HG02798 (cell line): ENCODE data around the gene TEX35.
"Not testable (repeated sequence)": the region's sequence is repeated elsewhere in the genome, so short reads cannot be mapped to it uniquely, and the experiment has no call there.

Experiments used
- ATAC-seq: cut with Tn5 transposase; IDR thresholded peaks from one replicate; pipeline ENCODE4 v1.9.1; 2021; ENCODE audit warnings: mild to moderate bottlenecking; ENCODE audit not compliant: unreplicated experiment, poor library complexity

The TEX35 gene

DNA sequence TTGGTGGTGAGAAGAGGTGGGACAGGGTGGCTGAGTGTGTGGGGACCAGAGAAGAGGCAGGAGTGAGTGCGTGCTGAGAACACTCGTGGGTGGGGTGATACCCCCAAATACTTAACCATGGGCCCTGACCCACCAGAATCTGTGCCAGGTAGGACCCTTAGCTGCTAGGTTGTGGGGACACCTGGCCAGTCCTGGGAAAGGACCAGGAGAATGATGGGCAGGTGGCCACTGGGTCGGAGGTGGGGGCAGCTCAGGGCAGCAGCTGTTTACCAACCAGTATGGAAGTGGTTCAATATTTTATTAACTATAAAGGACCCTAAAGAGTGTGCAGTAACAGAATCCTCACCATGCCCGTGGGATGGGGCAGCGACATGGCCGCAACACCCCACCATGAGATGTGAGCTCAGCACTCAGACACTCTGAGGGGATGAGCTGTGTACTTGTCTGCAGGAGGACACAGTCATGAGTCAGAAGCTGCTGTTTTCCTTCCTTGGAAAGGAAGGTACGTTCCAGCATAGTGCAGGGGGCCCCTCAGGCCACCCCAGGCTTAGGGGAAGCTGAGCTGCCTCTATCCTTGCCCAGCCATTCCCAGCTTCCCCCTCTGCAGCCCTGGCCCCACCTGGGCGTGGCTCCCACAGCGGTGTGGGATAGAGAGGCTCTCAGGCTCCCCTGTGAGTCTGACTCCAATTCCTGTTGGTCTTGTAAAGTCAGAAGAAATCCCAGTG is 25.4 kb downstream of the TEX35 start:
- no peak for ATAC-seq

DNA sequence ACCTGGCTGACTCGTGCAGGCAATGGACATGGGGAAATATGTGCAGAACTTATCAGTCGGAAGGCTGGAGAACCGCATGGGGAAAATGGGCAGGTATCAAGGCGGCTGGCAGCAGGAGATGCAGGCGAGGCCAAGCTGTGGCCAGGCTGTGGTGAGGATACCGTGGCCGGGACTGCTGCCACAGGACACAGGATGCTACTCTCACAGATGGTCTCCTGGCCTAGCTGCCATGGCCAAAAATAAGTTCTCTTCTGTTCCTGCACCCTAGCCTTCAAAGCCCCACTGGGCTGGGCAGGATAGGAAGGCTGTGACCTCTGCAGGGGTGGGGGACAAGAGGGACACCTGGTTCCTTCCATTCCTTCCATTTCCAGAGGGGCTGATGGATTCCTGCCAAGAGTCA is 26.4 kb downstream of the TEX35 start:
- ATAC-seq = no peak

DNA sequence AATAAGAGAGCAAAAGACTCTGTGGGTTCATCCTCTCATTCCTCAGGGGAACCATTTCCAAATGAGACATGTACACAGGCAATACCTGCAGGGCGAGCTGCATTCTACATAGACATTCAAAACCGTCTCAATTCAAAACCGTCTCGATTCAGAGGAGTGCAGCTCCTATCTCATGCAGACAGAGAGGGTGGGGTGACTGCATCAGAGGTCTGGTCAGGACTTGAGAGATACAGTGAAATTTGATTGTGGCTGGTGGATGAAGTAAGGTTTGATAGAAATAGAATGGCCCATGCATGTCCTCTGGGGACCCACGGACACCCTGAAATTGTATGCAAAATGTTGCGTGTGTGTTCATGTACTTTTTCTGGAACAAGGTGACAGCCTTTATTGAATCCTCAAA is 27.3 kb downstream of the TEX35 start:
- ATAC-seq = no peak

DNA sequence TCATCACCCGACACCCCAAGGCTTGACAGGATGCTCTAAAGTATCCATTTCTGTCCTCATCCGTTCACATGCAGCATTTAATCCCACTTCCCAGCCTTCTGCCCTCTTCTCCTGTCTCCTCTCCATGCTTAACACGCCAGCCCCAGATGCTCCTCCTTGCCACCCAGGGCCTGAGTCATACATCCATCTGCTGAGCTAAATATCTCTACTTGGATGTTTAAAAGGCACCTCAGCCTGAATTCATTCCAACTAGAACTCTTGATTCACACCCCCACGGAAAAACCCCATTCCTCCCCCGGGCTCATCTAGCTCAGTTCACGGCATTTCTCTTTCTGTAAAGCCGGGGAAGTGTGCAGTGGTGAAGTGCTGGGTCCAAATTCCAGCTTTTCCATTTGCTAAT is 27.7 kb downstream of the TEX35 start:
- no peak for ATAC-seq

DNA sequence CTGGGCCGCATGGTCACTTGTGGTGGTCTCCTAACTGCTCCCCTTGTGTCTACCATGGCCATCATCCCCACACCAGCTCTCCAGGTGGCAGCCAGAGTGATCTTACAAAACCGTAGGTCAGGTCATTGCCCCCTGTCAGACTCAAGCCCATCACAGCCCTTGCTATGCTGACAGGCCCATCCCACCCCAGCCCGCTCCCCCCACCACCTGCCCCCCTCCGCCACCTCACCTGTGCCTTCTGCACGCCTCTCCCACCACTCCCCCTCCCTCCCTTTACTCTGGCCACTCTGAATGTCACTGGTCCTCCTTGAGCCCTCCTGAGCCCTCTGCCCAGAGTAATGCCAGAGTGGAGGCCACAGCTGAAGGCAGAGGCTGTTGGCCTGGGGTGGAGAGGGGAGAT is 28.5 kb downstream of the TEX35 start:
- no peak for ATAC-seq

DNA sequence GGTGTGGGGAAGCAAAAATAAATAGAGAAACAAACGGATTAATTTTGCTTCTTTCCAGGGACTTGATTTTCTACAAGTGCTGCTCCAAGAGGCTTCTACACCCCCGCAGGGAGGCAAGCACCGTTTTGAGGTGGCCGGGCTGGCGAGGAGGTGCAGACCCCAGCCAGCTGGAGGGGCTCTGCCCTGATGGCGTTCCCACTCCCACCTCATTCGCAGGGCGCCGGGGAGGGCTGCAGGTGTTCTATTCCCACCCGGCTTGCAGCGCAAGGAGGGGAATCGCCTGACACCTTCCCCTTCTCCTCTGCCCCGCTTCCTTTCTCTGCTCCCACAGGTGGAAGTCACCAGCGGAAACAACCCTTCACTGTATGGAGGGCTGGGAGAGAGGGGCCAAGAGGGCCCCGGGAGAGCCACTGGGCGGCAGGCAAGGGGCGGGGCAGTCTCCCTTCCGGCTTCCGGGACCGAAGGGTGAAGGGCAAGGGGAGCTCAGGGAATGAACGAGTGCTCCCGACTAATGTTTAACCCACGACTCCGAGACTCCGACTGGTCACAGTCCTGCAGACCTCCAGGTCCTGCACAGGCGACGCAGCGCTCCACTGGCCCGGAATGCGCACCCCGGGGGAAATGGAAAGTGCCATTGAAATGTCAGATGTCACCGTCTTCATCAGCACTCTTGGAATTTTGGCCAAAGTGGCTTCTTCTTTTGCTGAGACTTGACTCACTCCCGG is 29.1 kb downstream of the TEX35 start:
- ATAC-seq = peak; percentile 52

DNA sequence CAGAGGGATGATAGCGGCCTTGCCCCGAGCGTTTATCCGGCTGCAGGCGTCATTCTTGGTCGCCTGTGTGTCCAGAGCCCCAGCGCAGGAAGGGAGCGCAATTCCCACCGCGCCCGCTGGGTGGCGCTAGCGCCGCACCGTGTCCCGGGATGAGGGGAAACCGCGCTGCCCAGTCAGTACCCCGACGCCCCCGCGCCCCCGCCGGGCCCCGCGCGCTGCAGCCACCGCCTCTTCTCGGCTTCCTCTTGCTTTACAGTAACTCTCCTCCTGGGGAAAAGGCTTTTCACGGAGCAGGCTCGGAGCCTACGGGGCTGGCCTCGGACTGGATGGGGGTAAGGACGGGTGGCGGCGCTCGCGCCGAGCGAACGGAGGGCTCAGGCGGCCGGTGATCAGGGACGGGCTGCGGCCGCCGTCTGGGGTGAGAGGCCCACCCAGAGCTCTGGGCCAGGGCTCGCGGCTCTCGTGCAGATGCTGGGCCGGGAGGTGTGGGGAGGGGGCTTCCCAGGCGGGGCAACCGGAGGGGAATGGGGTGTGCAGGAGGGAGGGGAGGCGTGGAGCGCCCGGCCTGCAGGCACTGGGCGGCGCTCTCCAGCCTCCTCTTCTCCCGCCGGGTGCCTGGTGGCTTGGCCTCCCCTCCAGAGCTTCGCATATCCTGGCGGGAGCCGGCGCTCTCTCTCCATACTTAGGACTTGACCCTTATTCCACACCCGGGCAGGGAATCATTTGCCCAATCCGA is 29.8 kb downstream of the TEX35 start:
- peak; percentile 78 for ATAC-seq

DNA sequence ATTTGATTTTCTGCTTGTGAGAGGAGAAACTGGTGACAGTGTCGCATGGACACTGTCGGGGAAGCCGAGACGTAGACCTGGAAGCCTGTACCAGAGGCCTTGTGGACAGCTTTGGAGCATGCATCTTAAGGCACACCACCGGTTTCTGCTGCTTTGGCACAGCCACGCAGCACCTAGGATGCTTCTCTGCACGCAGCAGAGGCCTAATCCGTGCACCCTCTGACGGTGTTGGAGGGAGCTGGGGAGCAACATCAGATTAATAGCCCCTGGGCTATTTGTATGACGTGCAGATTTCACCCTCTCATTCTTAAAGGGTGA is 30.3 kb downstream of the TEX35 start:
- ATAC-seq = peak; percentile 45

DNA sequence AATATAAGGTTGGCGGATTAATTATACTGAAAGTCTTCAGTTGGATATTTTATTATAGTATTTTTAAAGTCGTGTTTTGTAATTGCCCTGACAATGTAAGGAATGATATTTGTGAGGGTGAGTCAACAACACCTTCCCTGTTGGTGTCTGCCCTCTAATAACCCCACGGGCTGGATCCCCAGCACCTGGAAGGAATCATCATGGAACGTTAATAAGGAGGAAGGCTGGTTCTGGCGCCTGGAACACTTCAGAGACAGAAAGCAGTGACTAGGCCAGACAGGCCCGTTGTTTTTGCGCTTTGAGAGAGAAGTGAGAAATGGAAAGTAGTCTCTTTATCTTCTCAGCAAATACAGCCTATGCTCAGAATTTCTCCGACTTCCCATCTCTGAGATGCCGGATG is 31.6 kb downstream of the TEX35 start:
- no peak for ATAC-seq

DNA sequence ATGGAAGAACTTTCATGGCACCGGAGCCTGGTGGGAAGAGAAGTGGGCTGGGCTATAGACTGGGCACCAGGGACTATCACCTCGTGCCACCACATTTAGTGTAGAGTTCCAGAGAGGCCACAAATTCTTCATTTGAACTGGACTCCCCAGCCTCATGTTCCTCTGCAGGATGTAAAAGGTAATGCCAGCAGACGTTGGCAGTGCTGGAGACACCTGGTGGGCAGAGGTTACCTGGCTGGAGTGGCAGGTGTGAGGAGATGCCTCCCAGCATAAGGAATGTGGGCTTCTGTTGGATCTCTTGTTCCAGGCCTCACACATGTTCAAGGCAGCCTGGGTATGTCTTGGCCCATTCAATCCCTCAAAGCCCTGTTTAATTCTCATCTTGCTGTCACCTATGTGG is 35.2 kb downstream of the TEX35 start:
- ATAC-seq = no peak

DNA sequence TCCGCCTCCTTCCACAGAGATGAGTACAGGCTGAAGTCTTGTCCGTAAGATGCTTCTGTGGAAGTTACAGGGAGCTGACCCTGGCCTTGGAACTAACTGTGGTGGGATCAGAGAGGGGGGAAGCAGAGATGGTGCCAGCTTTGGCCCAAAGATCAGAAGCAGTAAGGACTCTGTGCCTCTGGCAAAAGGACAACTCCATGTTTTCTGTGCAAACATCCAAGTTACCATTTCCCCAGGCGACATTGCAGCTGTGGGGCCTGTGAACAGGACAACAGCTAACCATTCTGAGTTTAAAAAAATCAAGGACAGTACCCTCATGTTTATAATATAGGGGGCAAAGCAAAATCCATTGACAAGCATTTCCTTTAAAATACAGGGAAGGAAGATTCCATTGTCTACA is 38.4 kb downstream of the TEX35 start:
- ATAC-seq = no peak

DNA sequence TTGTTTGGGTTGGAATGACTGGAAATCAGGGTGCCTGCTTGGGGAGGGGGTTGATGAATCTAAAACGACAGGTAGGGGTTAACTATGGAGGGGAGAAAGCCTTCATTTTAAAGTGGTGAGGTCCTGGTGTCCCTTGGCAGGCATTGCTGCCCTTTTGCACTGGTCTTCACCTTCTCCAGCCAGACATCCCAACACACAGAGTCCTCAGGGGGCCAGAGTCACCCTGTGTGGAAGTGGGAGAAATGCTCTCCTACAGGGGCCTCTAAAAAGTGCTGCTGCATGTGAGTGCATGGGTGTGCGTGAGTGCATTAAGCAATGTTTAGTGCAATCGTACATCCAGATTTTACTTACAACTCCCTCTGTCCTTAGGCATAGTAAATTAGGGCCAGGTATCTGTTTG is 39.0 kb downstream of the TEX35 start:
- no peak for ATAC-seq

DNA sequence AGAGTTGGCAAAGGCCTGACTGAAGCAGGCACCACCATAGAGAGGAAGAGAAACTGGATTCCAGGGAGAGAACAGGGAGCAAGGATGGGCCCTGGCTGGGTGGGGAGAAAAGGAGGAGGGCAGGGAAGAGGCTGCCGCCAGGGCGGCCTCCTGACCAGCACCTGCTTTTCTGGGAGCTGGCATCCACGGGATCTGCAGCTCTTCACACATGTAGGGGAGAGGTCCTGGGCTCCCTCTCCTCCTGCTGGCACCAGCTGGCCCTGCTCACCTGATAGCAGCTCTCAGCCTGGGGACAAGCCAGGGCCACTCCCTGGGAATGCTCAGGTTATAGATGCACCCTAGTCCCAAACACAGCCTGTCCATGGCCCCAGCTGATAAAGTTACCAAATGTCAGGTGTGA is 39.9 kb downstream of the TEX35 start:
- no peak for ATAC-seq

DNA sequence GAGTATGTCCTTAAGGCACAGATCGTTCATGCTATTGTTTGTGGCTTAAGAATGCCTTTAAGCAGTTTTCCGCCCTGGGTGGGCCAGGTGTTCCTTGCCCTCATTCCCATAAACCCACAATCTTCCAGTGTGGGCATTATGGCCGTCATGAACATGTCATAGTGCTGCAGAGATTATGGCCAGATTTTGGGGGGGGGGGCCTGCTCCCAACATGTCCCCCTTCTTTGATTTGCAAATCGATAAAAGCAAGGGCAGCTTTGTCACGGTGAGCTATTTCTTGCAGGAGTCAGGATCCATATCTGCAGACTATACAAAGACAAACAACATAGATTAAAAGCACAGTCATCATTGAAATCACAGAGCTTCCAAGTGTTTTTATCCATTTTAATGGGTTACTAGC is 41.4 kb downstream of the TEX35 start:
- ATAC-seq = not testable (repeated sequence)

DNA sequence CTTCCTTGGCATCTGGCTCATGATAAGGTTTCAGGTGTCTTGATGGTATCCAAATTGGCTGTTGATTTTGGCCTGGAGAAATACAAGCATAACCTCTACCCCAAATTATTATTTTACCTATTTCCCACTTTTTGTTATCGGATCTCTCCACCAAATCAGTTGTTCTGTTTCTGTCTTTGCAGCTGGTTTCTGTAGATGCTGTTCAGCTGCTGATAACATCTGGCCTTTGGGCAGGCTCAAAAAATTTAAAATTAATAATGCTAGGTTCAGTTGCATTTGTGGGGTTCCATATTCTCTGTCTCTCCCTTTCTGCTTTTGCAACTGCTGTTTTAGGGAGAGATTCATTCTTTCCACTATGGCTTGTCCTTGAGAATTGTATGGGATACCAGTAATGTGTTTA is 42.7 kb downstream of the TEX35 start:
- not testable (repeated sequence) for ATAC-seq

DNA sequence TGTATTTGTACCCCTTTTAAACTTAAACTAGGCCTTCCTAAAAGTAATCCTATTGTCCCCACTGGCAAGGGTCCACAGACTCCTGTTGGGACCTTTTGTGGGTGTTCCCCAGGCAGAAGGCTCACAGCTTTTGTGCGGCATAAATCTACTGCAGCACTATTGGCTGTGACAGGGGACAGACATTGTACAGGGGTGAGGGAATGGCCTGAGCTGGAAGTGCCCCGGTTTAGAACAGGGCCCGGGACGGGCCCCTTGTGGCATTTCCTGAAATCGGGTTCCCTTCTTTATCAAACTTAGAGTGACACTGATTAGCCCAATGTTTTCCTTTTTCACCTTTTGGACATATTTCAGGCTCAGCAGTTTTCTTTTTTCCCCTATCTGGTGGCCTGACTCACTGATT is 45.9 kb downstream of the TEX35 start:
- not testable (repeated sequence) for ATAC-seq

DNA sequence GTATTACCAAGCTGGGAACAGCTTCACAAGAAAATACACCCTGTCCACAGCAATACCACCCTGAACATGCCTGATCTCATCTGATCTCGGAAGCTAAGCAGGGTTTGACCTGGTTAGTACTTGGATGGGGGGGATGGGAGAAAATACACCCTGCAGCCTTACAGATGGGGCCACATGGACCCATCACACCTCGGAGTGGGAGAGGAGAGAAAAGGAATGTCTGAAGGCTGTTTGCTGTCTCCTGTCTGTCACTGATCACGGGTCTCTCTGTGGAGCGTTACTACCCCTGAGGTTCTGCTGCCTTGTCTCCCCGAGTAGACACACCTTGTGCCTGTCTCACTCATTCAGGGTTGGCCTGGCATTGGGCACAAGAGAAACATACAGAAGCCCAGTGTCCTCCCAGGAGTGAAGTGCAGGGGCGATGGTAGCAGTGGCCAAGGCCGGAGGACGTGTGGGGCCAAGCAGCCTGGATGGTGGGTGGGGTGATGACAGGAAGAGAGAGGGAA is 48.0 kb downstream of the TEX35 start:
- ATAC-seq = no peak

DNA sequence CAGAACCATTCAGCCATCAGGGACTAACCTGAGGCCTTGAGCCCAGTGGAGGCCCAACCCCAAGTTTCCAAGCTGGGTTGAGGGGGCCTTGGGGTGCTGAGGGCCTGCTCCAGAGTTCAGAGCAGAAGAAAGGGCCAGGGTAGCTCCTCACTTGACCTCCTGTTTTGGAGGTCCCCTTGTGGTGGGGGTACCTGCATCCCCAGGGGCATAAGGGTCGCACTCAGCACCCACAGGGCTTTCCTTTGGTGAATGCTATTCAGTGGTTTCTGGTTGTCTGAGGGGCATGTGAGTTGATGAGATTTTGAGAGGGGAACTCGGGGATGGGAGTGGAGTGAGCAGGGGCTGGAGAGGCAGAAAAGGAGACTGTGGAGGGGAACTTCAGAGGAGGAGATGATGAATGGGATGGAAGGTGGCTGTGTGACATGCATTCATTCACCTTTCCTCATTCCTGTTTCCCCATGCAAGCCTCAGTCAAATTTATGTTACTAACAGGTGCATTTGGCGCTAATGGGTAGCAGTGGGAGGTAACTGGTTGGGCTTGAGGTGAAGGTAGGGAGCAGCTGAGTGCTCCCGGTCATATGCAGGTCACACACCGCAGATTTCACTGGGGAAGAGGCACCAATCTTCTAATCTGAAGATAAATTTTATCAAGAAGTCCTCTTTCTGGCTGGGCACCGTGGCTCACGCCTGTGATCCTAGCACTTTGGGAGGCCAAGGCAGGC is 50.4 kb downstream of the TEX35 start:
- ATAC-seq = no peak

DNA sequence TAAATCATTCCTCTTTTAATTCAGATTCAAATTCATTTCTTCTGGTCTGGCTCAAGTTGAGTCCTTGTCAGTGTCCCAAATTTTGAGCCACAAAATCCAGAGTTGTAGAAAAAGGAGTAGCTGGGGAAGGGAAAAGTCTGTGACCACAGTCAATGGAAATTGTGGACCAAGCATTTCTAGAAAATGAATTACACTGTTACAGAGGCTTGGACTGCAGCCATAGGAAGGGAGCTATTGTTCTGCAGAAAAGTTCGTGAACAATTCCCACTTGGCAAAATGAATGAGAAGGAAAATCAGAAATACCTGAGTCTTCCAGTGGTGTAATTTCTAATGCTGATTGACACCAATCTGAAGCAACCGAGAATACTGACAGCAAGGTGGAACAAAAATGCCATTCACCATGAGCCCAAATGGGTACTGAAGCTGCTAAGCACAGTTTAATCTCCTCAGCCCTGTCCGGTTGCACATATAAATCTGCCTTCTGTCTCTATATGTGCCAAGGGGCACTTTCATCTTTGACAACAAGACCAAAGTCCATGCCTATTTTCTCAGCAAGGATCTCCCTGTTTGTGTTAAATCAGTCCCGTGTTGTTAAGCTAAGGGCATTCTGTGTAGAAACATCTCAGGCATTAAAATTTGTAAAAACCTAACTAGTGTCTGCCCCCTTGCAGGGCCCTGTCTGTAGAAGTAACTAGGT is 51.3 kb downstream of the TEX35 start:
- no peak for ATAC-seq

DNA sequence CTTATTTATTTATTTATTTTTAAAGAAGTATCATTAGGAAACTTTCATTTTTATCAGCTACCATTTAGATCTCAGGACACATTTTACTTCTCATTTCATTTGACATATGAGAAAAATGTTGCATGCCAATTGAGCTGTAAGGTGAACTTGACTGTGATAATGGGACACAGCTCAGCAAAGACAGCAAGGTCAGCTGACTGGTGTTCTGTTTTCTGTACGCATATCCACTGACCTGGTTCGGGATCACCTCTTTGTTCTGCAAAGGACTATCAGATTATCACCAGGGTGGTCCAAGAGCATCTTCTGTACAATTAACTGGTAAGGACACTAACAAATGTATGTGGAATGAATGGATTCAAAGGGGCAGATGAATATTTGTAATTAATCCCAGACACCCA is 51.9 kb downstream of the TEX35 start:
- ATAC-seq = no peak
